B cell (primary cell): ENCODE results near the gene EVI2A. TPM values are rescaled to one million over a fixed set of nuclear protein-coding genes. Genes with fewer than 3 reads are reported as not detected.

Experiments used
- ATAC-seq: fragments of 200-7000 bp; cut with Tn5 transposase; one replicate; pipeline ENCODE4 v1.10.0; 2021; ENCODE audit warnings: low read depth, mild to moderate bottlenecking, moderate number of reproducible peaks, moderate library complexity
- CTCF ChIA-PET: fragments of 350-600 bp; sonication (Branson Sonifier 250); formaldehyde crosslinking; loops from one replicate; lab custom pipeline; 2021; ENCODE audit warnings: antibody characterized with exemption, inconsistent platforms; lab: Charles Lee
- POLR2A ChIA-PET: fragments of 350-600 bp; sonication (Branson Sonifier 250); formaldehyde crosslinking; loops from one replicate; lab custom pipeline; 2021; ENCODE audit warnings: antibody characterized with exemption; lab: Charles Lee
- DNase-seq: peaks from one replicate; pipeline ENCODE4 v3.0.0; 2013
- H2AFZ ChIP-seq: 2 replicates; pipeline ENCODE4 v1.6.1; 2012; ENCODE audit warnings: mild to moderate bottlenecking, low read depth, low read length; ENCODE audit not compliant: insufficient read depth, poor library complexity, severe bottlenecking
- H3K27ac ChIP-seq, 2 donors: 1 replicate in 1 of 2; 2 replicates in 1 of 2; pipeline ENCODE4 v1.5.1; 2012 to 2013; ENCODE audit warnings: low read length in 2 of 2, mild to moderate bottlenecking in 2 of 2, moderate library complexity in 1 of 2
- H3K27me3 ChIP-seq, 4 experiments: fragments of 200-600 bp in 1 of 4; sonication (generic) in 1 of 4; replicated peaks in 1 of 4; 1 replicate in 2 of 4; 2 replicates in 2 of 4; pipeline versions ENCODE4 v1.6.1 to v1.7.0; 2013 to 2016; ENCODE audit warnings: low read length in 3 of 4, mild to moderate bottlenecking in 2 of 4, mixed read lengths in 1 of 4, moderate library complexity in 1 of 4; ENCODE audit not compliant: insufficient read depth in 4 of 4, control insufficient read depth in 3 of 4; ENCODE audit errors: control extremely low read depth in 1 of 4
- H3K36me3 ChIP-seq, 2 experiments: replicated peaks in 1 of 2; 1 replicate in 1 of 2; 2 replicates in 1 of 2; pipeline versions ENCODE4 v1.6.1 to v1.7.1; 2013; ENCODE audit warnings: low read length in 1 of 2; ENCODE audit not compliant: insufficient read depth in 2 of 2, control insufficient read depth in 1 of 2; ENCODE audit errors: control extremely low read depth in 1 of 2, extremely low read depth in 1 of 2
- H3K4me1 ChIP-seq, 2 donors: fragments of 200-600 bp in 1 of 2; sonication (generic) in 1 of 2; 1 replicate in 1 of 2; 2 replicates in 1 of 2; pipeline versions ENCODE4 v1.5.1 to v1.6.1; 2013 to 2017; ENCODE audit warnings: low read length in 2 of 2; ENCODE audit not compliant: control insufficient read depth in 2 of 2, insufficient read depth in 2 of 2
- H3K4me2 ChIP-seq: replicated peaks from 2 replicates; pipeline ENCODE3; 2012; ENCODE audit warnings: mild to moderate bottlenecking, low read depth, low read length; ENCODE audit not compliant: poor library complexity, severe bottlenecking
- H3K4me3 ChIP-seq, 5 experiments: fragments of 200-600 bp in 1 of 5; sonication (generic) in 1 of 5; 1 replicate in 3 of 5; 2 replicates in 2 of 5; pipeline versions ENCODE4 v1.5.1 to v1.7.0; 2011 to 2016; ENCODE audit warnings: low read length in 4 of 5, mild to moderate bottlenecking in 4 of 5, low read depth in 2 of 5, control low read depth in 1 of 5, moderate library complexity in 1 of 5; ENCODE audit not compliant: insufficient read depth in 1 of 5; ENCODE audit errors: control extremely low read depth in 1 of 5, extremely low read depth in 1 of 5
- H3K79me2 ChIP-seq: fragments of 200-600 bp; sonication (generic); one replicate; pipeline ENCODE4 v1.6.0; 2016; ENCODE audit warnings: low read length; ENCODE audit not compliant: control insufficient read depth, insufficient read depth
- H3K9ac ChIP-seq: fragments of 200-600 bp; sonication (generic); 2 replicates; pipeline ENCODE4 v1.6.1; 2017; ENCODE audit warnings: mild to moderate bottlenecking, low read length, moderate library complexity
- H3K9me3 ChIP-seq, 3 donors: one replicate each; pipeline versions ENCODE4 v1.6.1 to v1.7.1; 2013; ENCODE audit warnings: low read length in 2 of 3; ENCODE audit not compliant: control insufficient read depth in 2 of 3, insufficient read depth in 1 of 3; ENCODE audit errors: control extremely low read depth in 1 of 3
- H4K20me1 ChIP-seq: 2 replicates; pipeline ENCODE4 v1.6.0; 2012; ENCODE audit warnings: mild to moderate bottlenecking, low read length; ENCODE audit not compliant: insufficient read depth, control insufficient read depth, poor library complexity, severe bottlenecking
- H3K27ac Mint-ChIP-seq: one replicate; pipeline ENCODE4 v1.8.0; 2021; ENCODE audit warnings: mixed read lengths
- H3K27me3 Mint-ChIP-seq: one replicate; pipeline ENCODE4 v1.8.0; 2021; ENCODE audit warnings: mixed read lengths
- H3K4me1 Mint-ChIP-seq: one replicate; pipeline ENCODE4 v1.8.0; 2021; ENCODE audit warnings: mixed read lengths
- H3K4me3 Mint-ChIP-seq: one replicate; pipeline ENCODE4 v1.8.0; 2021; ENCODE audit warnings: mixed read lengths
- H3K9me3 Mint-ChIP-seq: one replicate; pipeline ENCODE4 v1.8.0; 2022; ENCODE audit warnings: mixed read lengths; ENCODE audit not compliant: insufficient read depth
- CTCF ChIP-seq: fragments of 200-600 bp; IDR thresholded peaks from one replicate; pipeline ENCODE4 v1.8.0; 2022; ENCODE audit warnings: antibody characterized with exemption, mild to moderate bottlenecking
- EZH2 ChIP-seq: IDR thresholded peaks from 2 replicates; pipeline ENCODE4 v1.6.1; 2012; ENCODE audit warnings: borderline replicate concordance, low read depth, mild to moderate bottlenecking, moderate library complexity, low read length; ENCODE audit not compliant: insufficient read depth, poor library complexity, severe bottlenecking
- WGBS: methylation state at CpG from one replicate; pipeline ENCODE4 v1.1.5; 2013; ENCODE audit warnings: missing lambda C conversion rate; ENCODE audit not compliant: insufficient coverage; 5-methylcytosine and 5-hydroxymethylcytosine counted together
- intact Hi-C: fragments of 100-400 bp; cut with micrococcal nuclease; formaldehyde crosslinking; loops from one replicate; pipeline ENCODE4 v1.10.0; 2022
- polyA plus RNA-seq: library from polyadenylated mRNA; depleted of rRNA; stranded (reverse); fragments of >200 nt; gene quantifications from 2 replicates; pipeline ENCODE4 v1.2.3, GENCODE V29; 2012
- total RNA-seq, 2 donors: library from RNA; stranded (reverse); fragments of 120-200 nt in 1 of 2; gene quantifications; 1 replicate in 1 of 2; 2 replicates in 1 of 2; pipeline versions ENCODE4 v1.2.3 to v1.2.4, GENCODE V29; 2013 to 2022

EVI2A gene
- total and polyA plus RNA-seq, 2 donors (not counting 1 experiment from before 2014, with no cell fraction given), result 18.2 to 49.3 TPM

GRCh38 chr17:31294231-31294630 lies 27.2 kb downstream of the EVI2A start:
- DNase-seq, result no peak
- no peaks in the 10 kb centered on the region for H4K20me1 ChIP-seq
- H3K9ac ChIP-seq, result no peak overlapping the region
- peaks cover 0 to 4% of the 10 kb centered on the region in 2 experiments for H3K36me3 ChIP-seq
- no peak overlapping the region for H3K4me3 ChIP-seq
- CTCF ChIA-PET, result no interaction called here
- Mint-ChIP-seq H3K27me3 (no peaks in the 10 kb centered on the region), H3K9me3 (no peaks in the 10 kb centered on the region), H3K27ac (no peak overlapping the region), H3K4me3 (no peak overlapping the region), H3K4me1 (no peaks in the 10 kb centered on the region)
- H3K9me3 ChIP-seq, result no peaks in the 10 kb centered on the region
- ATAC-seq, result no peak
- POLR2A ChIA-PET, result no interaction called here
- H3K27me3 ChIP-seq, result no peaks in the 10 kb centered on the region
- no peak overlapping the region for H3K27ac ChIP-seq
- H3K4me1 ChIP-seq, result no peaks in the 10 kb centered on the region
- H3K4me2 ChIP-seq, result no peak overlapping the region
- H2AFZ ChIP-seq, result no peak overlapping the region
- TF ChIP-seq CTCF, result no peak
- H3K79me2 ChIP-seq, result no peaks in the 10 kb centered on the region
- intact Hi-C loops, result no loop called here
- no CpG with 5 or more reads among the region's 3 CpGs for WGBS

DNA sequence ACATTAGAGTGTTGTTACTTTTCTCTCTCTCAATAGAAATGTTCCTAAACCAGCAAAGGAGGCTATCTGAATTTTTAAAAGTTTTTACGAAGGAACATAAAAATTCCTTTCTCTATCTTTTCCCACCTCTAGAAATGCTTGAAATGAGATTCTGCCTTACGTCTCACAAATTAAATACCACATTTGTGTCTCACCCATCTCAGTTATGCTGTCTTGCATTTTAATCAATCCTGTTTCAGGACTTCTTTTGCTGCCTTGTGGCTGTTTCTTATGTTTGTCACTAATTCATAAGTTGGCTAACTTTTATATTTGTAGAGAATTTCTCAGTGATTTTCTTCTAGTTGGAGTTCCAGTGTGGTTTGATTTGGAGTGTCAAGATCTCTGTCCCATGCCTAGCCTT lies 27.8 kb downstream of the EVI2A start:
- Histone ChIP-seq H2AFZ (no peak overlapping the region), H3K79me2 (no peaks in the 10 kb centered on the region), H4K20me1 (no peaks in the 10 kb centered on the region), H3K9ac (no peak overlapping the region), H3K36me3 (peaks cover 0 to 4% of the 10 kb centered on the region in 2 experiments), H3K9me3 (no peaks in the 10 kb centered on the region), H3K4me3 (no peak overlapping the region), H3K27ac (no peak overlapping the region), H3K27me3 (no peaks in the 10 kb centered on the region), H3K4me1 (no peaks in the 10 kb centered on the region), H3K4me2 (no peak overlapping the region)
- intact Hi-C loops, result no loop called here
- Mint-ChIP-seq H3K4me3 (no peak overlapping the region), H3K27me3 (no peaks in the 10 kb centered on the region), H3K9me3 (no peaks in the 10 kb centered on the region), H3K4me1 (no peaks in the 10 kb centered on the region), H3K27ac (no peak overlapping the region)
- POLR2A ChIA-PET, result no interaction called here
- WGBS, result 100% methylated on average over 1 of the region's 2 CpGs
- no peak for ATAC-seq
- no peak for DNase-seq
- TF ChIP-seq CTCF (no peak), EZH2 (no peak)
- CTCF ChIA-PET, result no interaction called here
